Esophagus muscularis mucosa (tissue), 4 donors: ENCODE data around the gene CORO6.

Source experiments
- CTCF ChIP-seq, 3 experiments: fragments of 200-600 bp in 2 of 3; fragments of 450-650 bp in 1 of 3; sonication (generic) in 2 of 3; IDR thresholded peaks; one replicate each; pipeline ENCODE4 v1.5.1; 2017 to 2019; ENCODE audit warnings: antibody characterized with exemption in 3 of 3, mild to moderate bottlenecking in 2 of 3, moderate library complexity in 1 of 3
- EP300 ChIP-seq: sonication (generic); formaldehyde crosslinking; IDR thresholded peaks from one replicate; pipeline ENCODE4 v1.6.1; 2017; ENCODE audit warnings: antibody characterized with exemption
- POLR2A ChIP-seq: fragments of 450-650 bp; IDR thresholded peaks from one replicate; pipeline ENCODE4 v1.6.1; 2017; ENCODE audit warnings: antibody characterized with exemption, moderate library complexity, mild to moderate bottlenecking, low read depth
- POLR2AphosphoS5 ChIP-seq, 2 donors: sonication (generic); formaldehyde crosslinking; IDR thresholded peaks; one replicate each; pipeline ENCODE4 v1.6.1; 2017; ENCODE audit warnings: antibody characterized with exemption in 2 of 2

GRCh38 chr17:29623283-29623647, 553 bp upstream of the CORO6 start:
- TF ChIP-seq CTCF (IDR thresholded peaks at IDR 0.05) = no peak
- no peak for TF ChIP-seq POLR2AphosphoS5 (IDR thresholded peaks at IDR 0.05)
- no peak for TF ChIP-seq POLR2A
- TF ChIP-seq EP300 = no peak
